IMR-90 (cell line): ENCODE measurements around the gene AFF2. TPM values are rescaled to one million over a fixed set of nuclear protein-coding genes. Genes with fewer than 3 reads are reported as not detected.

ENCODE experiments used
- ATAC-seq: fragments of 200-7000 bp; cut with Tn5 transposase; 2 replicates; pipeline ENCODE4 v1.9.1; 2020; ENCODE audit warnings: low read depth, mild to moderate bottlenecking, moderate library complexity
- BruUV-seq: library from RNA; stranded (reverse); fragments of 400-500 nt; replicated peaks from 2 replicates; lab custom pipeline; 2021; lab: Mats Ljungman, UMichigan
- CTCF ChIA-PET: fragments of 300-600 bp; formaldehyde crosslinking; extraction: SDS; loops from one replicate; lab custom pipeline; 2021; ENCODE audit warnings: antibody characterized with exemption; lab: Yijun Ruan, JAX
- POLR2A ChIA-PET: fragments of 300-600 bp; sonication (Branson Sonifier 250); formaldehyde crosslinking; loops from one replicate; lab custom pipeline; 2022; ENCODE audit warnings: antibody characterized with exemption; ENCODE audit not compliant: unreplicated experiment; lab: Charles Lee
- DNase-seq: peaks from one replicate; pipeline ENCODE4 v3.0.0; 2013
- H2AFZ ChIP-seq: replicated peaks from 2 replicates; pipeline ENCODE3; 2013; ENCODE audit warnings: low read length, mild to moderate bottlenecking; ENCODE audit not compliant: poor library complexity
- H2AK5ac ChIP-seq: 2 replicates; pipeline ENCODE4 v1.6.1; 2013; ENCODE audit warnings: low read depth, low read length, inconsistent platforms
- H2AK9ac ChIP-seq: replicated peaks from 2 replicates; pipeline ENCODE3; 2013; ENCODE audit warnings: mild to moderate bottlenecking, low read depth, low read length, moderate library complexity; ENCODE audit not compliant: poor library complexity
- H2BK120ac ChIP-seq: 2 replicates; pipeline ENCODE4 v1.6.1; 2013; ENCODE audit warnings: low read depth, low read length, inconsistent platforms
- H2BK15ac ChIP-seq: 3 replicates; pipeline ENCODE4 v1.6.1; 2013; ENCODE audit warnings: low read depth, low read length, inconsistent platforms
- H2BK20ac ChIP-seq: 2 replicates; pipeline ENCODE4 v1.6.1; 2013; ENCODE audit warnings: low read depth, mild to moderate bottlenecking, inconsistent platforms, low read length, moderate library complexity
- H2BK5ac ChIP-seq: 2 replicates; pipeline ENCODE4 v1.6.1; 2013; ENCODE audit warnings: mild to moderate bottlenecking, low read depth, low read length, inconsistent platforms; ENCODE audit not compliant: poor library complexity, severe bottlenecking
- H3K14ac ChIP-seq: replicated peaks from 2 replicates; pipeline ENCODE4 v1.6.1; 2013; ENCODE audit warnings: low read depth, low read length, inconsistent platforms
- H3K18ac ChIP-seq: 2 replicates; pipeline ENCODE4 v1.6.1; 2013; ENCODE audit warnings: low read depth, low read length, control low read depth
- H3K23ac ChIP-seq: 2 replicates; pipeline ENCODE4 v1.6.1; 2013; ENCODE audit warnings: low read depth, low read length, inconsistent platforms
- H3K27ac ChIP-seq: 2 replicates; pipeline ENCODE4 v1.5.1; 2013; ENCODE audit warnings: mild to moderate bottlenecking, control low read depth, low read length; ENCODE audit not compliant: insufficient read depth
- H3K27me3 ChIP-seq: 2 replicates; pipeline ENCODE4 v1.6.1; 2013; ENCODE audit warnings: low read length; ENCODE audit not compliant: control insufficient read depth, insufficient read depth
- H3K36me3 ChIP-seq: 2 replicates; pipeline ENCODE4 v1.6.1; 2013; ENCODE audit warnings: low read length, mixed read lengths; ENCODE audit not compliant: control insufficient read depth, insufficient read depth
- H3K4ac ChIP-seq: 2 replicates; pipeline ENCODE4 v1.6.1; 2013; ENCODE audit warnings: low read depth, low read length, inconsistent platforms
- H3K4me1 ChIP-seq: 2 replicates; pipeline ENCODE4 v1.6.1; 2013; ENCODE audit warnings: low read length, mixed read lengths; ENCODE audit not compliant: control insufficient read depth, insufficient read depth
- H3K4me2 ChIP-seq: 2 replicates; pipeline ENCODE4 v1.6.1; 2013; ENCODE audit warnings: low read depth, mild to moderate bottlenecking, control low read depth, low read length, moderate library complexity
- H3K4me3 ChIP-seq: 2 replicates; pipeline ENCODE4 v1.5.1; 2013; ENCODE audit warnings: low read depth, mild to moderate bottlenecking, control low read depth, low read length, moderate library complexity; ENCODE audit not compliant: insufficient read depth
- H3K56ac ChIP-seq: 2 replicates; pipeline ENCODE4 v1.6.1; 2013; ENCODE audit warnings: low read length, inconsistent platforms; ENCODE audit not compliant: insufficient read depth; ENCODE audit errors: extremely low read depth
- H3K79me1 ChIP-seq, 2 experiments: 2 replicates each; pipeline ENCODE4 v1.6.1; 2013; ENCODE audit warnings: low read length in 2 of 2, inconsistent platforms in 1 of 2, low read depth in 1 of 2
- H3K9ac ChIP-seq: 2 replicates; pipeline ENCODE4 v1.6.1; 2013; ENCODE audit warnings: low read depth, low read length, control low read depth
- H3K9me1 ChIP-seq: 2 replicates; pipeline ENCODE4 v1.6.1; 2013; ENCODE audit warnings: low read length, inconsistent platforms; ENCODE audit not compliant: insufficient read depth
- H3K9me3 ChIP-seq: 2 replicates; pipeline ENCODE4 v1.6.1; 2013; ENCODE audit warnings: low read length; ENCODE audit not compliant: control insufficient read depth, insufficient read depth
- H4K20me1 ChIP-seq: 2 replicates; pipeline ENCODE4 v1.6.1; 2013; ENCODE audit warnings: low read length, inconsistent platforms; ENCODE audit not compliant: insufficient read depth
- H4K5ac ChIP-seq: 2 replicates; pipeline ENCODE4 v1.6.1; 2013; ENCODE audit warnings: mild to moderate bottlenecking, low read depth, low read length, control low read depth
- H4K8ac ChIP-seq, 2 experiments: 2 replicates each; pipeline ENCODE4 v1.6.1; 2013; ENCODE audit warnings: low read depth in 2 of 2, low read length in 2 of 2, control low read depth in 1 of 2, inconsistent platforms in 1 of 2
- H4K91ac ChIP-seq: 2 replicates; pipeline ENCODE4 v1.6.1; 2013; ENCODE audit warnings: low read depth, low read length, inconsistent platforms; ENCODE audit not compliant: insufficient read depth
- BHLHE40 ChIP-seq: fragments of 150-350 bp; IDR thresholded peaks from 2 replicates; pipeline ENCODE4 v1.6.1; 2016; ENCODE audit warnings: mild to moderate bottlenecking, low read depth, low read length
- FOS ChIP-seq: fragments of 150-350 bp; IDR thresholded peaks from 2 replicates; pipeline ENCODE4 v1.6.1; 2016; ENCODE audit warnings: low read depth, low read length
- MAFK ChIP-seq: IDR thresholded peaks from 2 replicates; pipeline ENCODE4 v1.6.1; 2012; ENCODE audit warnings: low read depth, low read length, improper control_type of control experiment
- MAZ ChIP-seq: IDR thresholded peaks from 2 replicates; pipeline ENCODE4 v1.6.1; 2012; ENCODE audit warnings: low read depth, mild to moderate bottlenecking, low read length, improper control_type of control experiment, moderate library complexity, borderline replicate concordance
- MXI1 ChIP-seq: IDR thresholded peaks from 2 replicates; pipeline ENCODE4 v1.6.1; 2012; ENCODE audit warnings: low read depth, mild to moderate bottlenecking, low read length, moderate library complexity, borderline replicate concordance
- NFE2L2 ChIP-seq: fragments of 150-350 bp; IDR thresholded peaks from 2 replicates; pipeline ENCODE4 v1.6.1; 2016; ENCODE audit warnings: low read depth, mild to moderate bottlenecking, low read length
- POLR2A ChIP-seq: IDR thresholded peaks from 2 replicates; pipeline ENCODE4 v1.6.1; 2012; ENCODE audit warnings: mild to moderate bottlenecking, low read depth, low read length
- RAD21 ChIP-seq: IDR thresholded peaks from 2 replicates; pipeline ENCODE4 v1.6.1; 2012; ENCODE audit warnings: low read length, improper control_type of control experiment
- RCOR1 ChIP-seq: IDR thresholded peaks from 2 replicates; pipeline ENCODE4 v1.6.1; 2012; ENCODE audit warnings: mild to moderate bottlenecking, low read length, improper control_type of control experiment; ENCODE audit not compliant: insufficient replicate concordance
- RFX5 ChIP-seq: IDR thresholded peaks from 2 replicates; pipeline ENCODE4 v1.8.0; 2012; ENCODE audit warnings: low read depth, mild to moderate bottlenecking, low read length, moderate library complexity
- SMC3 ChIP-seq: fragments of 150-350 bp; IDR thresholded peaks from 2 replicates; pipeline ENCODE4 v1.6.1; 2016; ENCODE audit warnings: low read depth, mild to moderate bottlenecking, antibody characterized with exemption, low read length, moderate library complexity
- WGBS, 2 experiments: methylation state at CpG; one replicate each; pipeline versions ENCODE4 v1.1.5 to v1.1.7; 2013; ENCODE audit warnings: missing lambda C conversion rate in 2 of 2; ENCODE audit not compliant: insufficient read length in 1 of 2; ENCODE audit errors: extremely low coverage in 2 of 2; 5-methylcytosine and 5-hydroxymethylcytosine counted together
- dilution Hi-C: fragments of 300-500 bp; cut with HindIII; formaldehyde crosslinking; loops from one replicate; pipeline ENCODE4 v1.14.3; 2018; ENCODE audit warnings: low sequenced_read_pairs; ENCODE audit not compliant: unreplicated experiment
- in situ Hi-C: fragments of 300-500 bp; cut with MboI; formaldehyde crosslinking; loops from 3 replicates; pipeline ENCODE4 v1.14.3; 2019; ENCODE audit warnings: low sequenced_read_pairs, inconsistent platforms, mixed read lengths
- intact Hi-C: fragments of 100-400 bp; cut with micrococcal nuclease; formaldehyde crosslinking; loops from 2 replicates; pipeline ENCODE4 v1.10.0; 2022
- polyA plus RNA-seq, 3 experiments: library from polyadenylated mRNA; depleted of rRNA; stranded (reverse); fragments of >200 nt; gene quantifications; 2 replicates each; pipeline ENCODE4 v1.2.3, GENCODE V29; 2012; ENCODE audit warnings: low replicate concordance in 1 of 3
- total RNA-seq: library from RNA; depleted of rRNA; stranded (reverse); fragments of >200 nt; gene quantifications from 2 replicates; pipeline ENCODE4 v1.2.3, GENCODE V29; 2012
- TF ChIP-seq, protein P1 (sequence below): fragments of 150-350 bp; IDR thresholded peaks from 2 replicates; pipeline ENCODE4 v1.6.1; 2017; ENCODE audit warnings: mild to moderate bottlenecking, antibody characterized with exemption, low read length, low read depth
- TF ChIP-seq, protein P2 (sequence below): fragments of 150-350 bp; IDR thresholded peaks from 2 replicates; pipeline ENCODE4 v1.6.1; 2016; ENCODE audit warnings: low read depth, mild to moderate bottlenecking, low read length, moderate library complexity, borderline replicate concordance

Gene AFF2
- total and polyA plus RNA-seq, 2 of the 4 experiments (the other 2 are of a cell fraction): 0.15 to 0.72 TPM

DNA sequence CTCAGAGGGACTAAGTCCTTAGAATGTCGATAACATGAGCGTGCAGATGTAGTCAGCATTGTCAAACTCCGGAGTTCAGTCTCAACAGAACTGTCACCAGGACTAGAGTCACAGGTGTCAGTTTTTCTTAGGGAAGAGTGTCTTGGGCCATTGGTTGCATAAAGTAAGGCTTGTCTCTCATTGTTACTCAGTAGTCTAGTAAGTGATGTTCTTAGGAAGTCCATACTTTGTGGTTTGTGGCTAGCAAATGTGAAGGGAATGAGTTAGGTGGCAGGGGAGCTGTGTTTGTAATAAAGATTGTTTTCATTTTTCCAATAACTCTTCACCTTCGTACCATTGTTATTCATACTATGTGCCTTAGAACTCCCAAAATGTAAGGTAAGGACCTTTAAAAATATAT lies 119.6 kb downstream of the AFF2 start:
- dilution Hi-C loops: no loop called here
- no peak overlapping the region for H4K5ac ChIP-seq
- POLR2A ChIA-PET: no interaction called here

More for the DNA sequence above, 119.6 kb downstream of the AFF2 start:
- DNase-seq: no peak
- no peak for ATAC-seq
- no TSS peak for BruUV-seq
- H3K9ac ChIP-seq: no peak overlapping the region
- in situ Hi-C loops (no loop called here), intact Hi-C loops (no loop called here)
- no peak overlapping the region for H3K18ac ChIP-seq
- CTCF ChIA-PET: no interaction called here
- no peak overlapping the region for H4K8ac ChIP-seq
- WGBS, 2 experiments: 49% methylated on average over 3 of the region's 4 CpGs; no CpG with 5 or more reads in 1 of the 2 experiments
- no peak overlapping the region for H3K4ac ChIP-seq
- no peak overlapping the region for H2BK120ac ChIP-seq
- no peak overlapping the region for H2BK20ac ChIP-seq
- no peak overlapping the region for H2BK15ac ChIP-seq
- H3K14ac ChIP-seq: no peak overlapping the region
- no peaks in the 10 kb centered on the region for H3K9me1 ChIP-seq
- H3K79me1 ChIP-seq: no peaks in the 10 kb centered on the region
- H2AK9ac ChIP-seq: no peak overlapping the region
- H3K4me2 ChIP-seq: no peak overlapping the region
- H4K91ac ChIP-seq: no peak overlapping the region
- TF ChIP-seq RAD21: no peak
- no peak for TF ChIP-seq RFX5
- no peak for TF ChIP-seq NFE2L2
- TF ChIP-seq, protein P1, sequence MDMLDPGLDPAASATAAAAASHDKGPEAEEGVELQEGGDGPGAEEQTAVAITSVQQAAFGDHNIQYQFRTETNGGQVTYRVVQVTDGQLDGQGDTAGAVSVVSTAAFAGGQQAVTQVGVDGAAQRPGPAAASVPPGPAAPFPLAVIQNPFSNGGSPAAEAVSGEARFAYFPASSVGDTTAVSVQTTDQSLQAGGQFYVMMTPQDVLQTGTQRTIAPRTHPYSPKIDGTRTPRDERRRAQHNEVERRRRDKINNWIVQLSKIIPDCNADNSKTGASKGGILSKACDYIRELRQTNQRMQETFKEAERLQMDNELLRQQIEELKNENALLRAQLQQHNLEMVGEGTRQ: no peak
- no peak for TF ChIP-seq BHLHE40
- TF ChIP-seq MAFK: no peak
- TF ChIP-seq MAZ: no peak
- TF ChIP-seq RCOR1: no peak
- TF ChIP-seq MXI1: no peak
- TF ChIP-seq POLR2A: no peak
- TF ChIP-seq FOS: no peak
- no peak for TF ChIP-seq SMC3
- TF ChIP-seq, protein P2, sequence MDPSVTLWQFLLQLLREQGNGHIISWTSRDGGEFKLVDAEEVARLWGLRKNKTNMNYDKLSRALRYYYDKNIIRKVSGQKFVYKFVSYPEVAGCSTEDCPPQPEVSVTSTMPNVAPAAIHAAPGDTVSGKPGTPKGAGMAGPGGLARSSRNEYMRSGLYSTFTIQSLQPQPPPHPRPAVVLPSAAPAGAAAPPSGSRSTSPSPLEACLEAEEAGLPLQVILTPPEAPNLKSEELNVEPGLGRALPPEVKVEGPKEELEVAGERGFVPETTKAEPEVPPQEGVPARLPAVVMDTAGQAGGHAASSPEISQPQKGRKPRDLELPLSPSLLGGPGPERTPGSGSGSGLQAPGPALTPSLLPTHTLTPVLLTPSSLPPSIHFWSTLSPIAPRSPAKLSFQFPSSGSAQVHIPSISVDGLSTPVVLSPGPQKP: no peak
- no peaks in the 10 kb centered on the region for H3K36me3 ChIP-seq
- no peak overlapping the region for H2AK5ac ChIP-seq
- no peak overlapping the region for H2BK5ac ChIP-seq
- peaks cover 2% of the 10 kb centered on the region; the same call in 1 of the 2 replicates for H3K9me3 ChIP-seq
- H3K27ac ChIP-seq: no peak overlapping the region
- no peaks in the 10 kb centered on the region for H4K20me1 ChIP-seq
- H3K4me1 ChIP-seq: no peaks in the 10 kb centered on the region
- H3K4me3 ChIP-seq: no peak overlapping the region
- no peaks in the 10 kb centered on the region for H3K27me3 ChIP-seq
- H3K56ac ChIP-seq: no peak overlapping the region
- no peak overlapping the region for H2AFZ ChIP-seq
- H3K23ac ChIP-seq: no peak overlapping the region
